Measurements from ENCODE around the gene WDR31.

GRCh38 chr9:113296796-113297558 lies 43.1 kb downstream of the WDR31 start:
- TF ChIP-seq POLR2AphosphoS5 (IDR thresholded peaks at IDR 0.05) (no peak), CTCF (IDR thresholded peaks at IDR 0.05 in 8 of 11, conservative IDR thresholded peaks at IDR 0.05 in 3 of 11) (no peak)
